DMS153 (cell line): Measurements from ENCODE around the gene IL32.

Experiments used
- DNase-seq: peaks from one replicate; lab custom pipeline; 2025; lab: John Stamatoyannopoulos, UW

The IL32 gene

GRCh38 chr16:3027983-3028715 is 37.3 kb upstream of the IL32 start:
- DNase-seq: peak; percentile 68

GRCh38 chr16:3028716-3029319 is 36.6 kb upstream of the IL32 start:
- DNase-seq: no peak

- DNase-seq: no peak
Observed at GRCh38 chr16:3029491-3030221, 35.8 kb upstream of the IL32 start.

- DNase-seq: no peak
Observed at GRCh38 chr16:3030222-3031212, 34.9 kb upstream of the IL32 start.

GRCh38 chr16:3032624-3033023 is 32.8 kb upstream of the IL32 start:
- no peak for DNase-seq

- no peak for DNase-seq
Observed at GRCh38 chr16:3035289-3035971, 30.0 kb upstream of the IL32 start.

- no peak for DNase-seq
Observed at GRCh38 chr16:3035972-3036725, 29.3 kb upstream of the IL32 start.

GRCh38 chr16:3036726-3037315 is 28.6 kb upstream of the IL32 start, which contains the start of gene BICDL2:
BICDL2 (minus strand) TSS chr16:3036944; CDS start chr16:3035496, 1,448 bp downstream.
- DNase-seq: no peak

- peak; percentile 76 for DNase-seq
Observed at GRCh38 chr16:3038256-3038655, 27.2 kb upstream of the IL32 start.

GRCh38 chr16:3038896-3039295 is 26.5 kb upstream of the IL32 start:
- no peak for DNase-seq

GRCh38 chr16:3042376-3042775 is 23.1 kb upstream of the IL32 start:
- DNase-seq: no peak

- DNase-seq: no peak
Observed at GRCh38 chr16:3044708-3045107, 20.7 kb upstream of the IL32 start.

GRCh38 chr16:3045758-3046640 is 19.4 kb upstream of the IL32 start, which contains the start of gene MMP25:
MMP25 (plus strand) TSS chr16:3046561; CDS start chr16:3046918, 357 bp downstream.
- no peak for DNase-seq

- no peak for DNase-seq
Observed at GRCh38 chr16:3046641-3047386, 18.6 kb upstream of the IL32 start.

GRCh38 chr16:3047387-3047720 is 18.1 kb upstream of the IL32 start:
- DNase-seq: no peak

GRCh38 chr16:3049921-3050481 is 15.4 kb upstream of the IL32 start:
- DNase-seq: no peak

GRCh38 chr16:3050487-3050886 is 15.0 kb upstream of the IL32 start:
- DNase-seq: no peak

GRCh38 chr16:3051009-3051408 is 14.4 kb upstream of the IL32 start:
- DNase-seq: no peak
